GM03348 (cell line): ENCODE data around the gene GBGT1.
"Not testable (repeated sequence)": the region's sequence is repeated elsewhere in the genome, so short reads cannot be mapped to it uniquely, and the experiment has no call there.

Experiments
- DNase-seq: peaks from one replicate; pipeline ENCODE4 v3.0.0; 2012; ENCODE audit warnings: low spot score

GBGT1 gene

GRCh38 chr9:133163504-133164172 is at the start of gene GBGT1:
Gene GBGT1 (minus strand): TSS chr9:133163914. CDS start chr9:133162412, 1,502 bp downstream.
- peak; percentile 91 for DNase-seq

- no peak for DNase-seq
Measured at GRCh38 chr9:133210609-133211008, 46.9 kb upstream of the GBGT1 start.

- DNase-seq = no peak
Measured at GRCh38 chr9:133210202-133210532, 46.5 kb upstream of the GBGT1 start.

GRCh38 chr9:133209327-133210201 is 45.9 kb upstream of the GBGT1 start:
- DNase-seq = not testable (repeated sequence)

GRCh38 chr9:133208880-133209300 is 45.2 kb upstream of the GBGT1 start, which contains the start of gene OBP2B:
Gene OBP2B (minus strand): TSS chr9:133209250. CDS start chr9:133209199, 51 bp downstream.
- DNase-seq = not testable (repeated sequence)

GRCh38 chr9:133208171-133208879 is 44.6 kb upstream of the GBGT1 start:
- not testable (repeated sequence) for DNase-seq

- no peak for DNase-seq
Measured at GRCh38 chr9:133207540-133208170, 43.9 kb upstream of the GBGT1 start.

- no peak for DNase-seq
Measured at GRCh38 chr9:133207021-133207531, 43.4 kb upstream of the GBGT1 start.

- no peak for DNase-seq
Measured at GRCh38 chr9:133205996-133206931, 42.5 kb upstream of the GBGT1 start.

- DNase-seq = not testable (repeated sequence)
Measured at GRCh38 chr9:133205481-133205887, 41.8 kb upstream of the GBGT1 start.

- no peak for DNase-seq
Measured at GRCh38 chr9:133204993-133205336, 41.3 kb upstream of the GBGT1 start.

- no peak for DNase-seq
Measured at GRCh38 chr9:133204335-133204992, 40.8 kb upstream of the GBGT1 start.

GRCh38 chr9:133203506-133204075 is 39.9 kb upstream of the GBGT1 start:
- no peak for DNase-seq

GRCh38 chr9:133202688-133203453 is 39.2 kb upstream of the GBGT1 start:
- DNase-seq = no peak

GRCh38 chr9:133202145-133202513 is 38.4 kb upstream of the GBGT1 start:
- DNase-seq = no peak

GRCh38 chr9:133201424-133202144 is 37.9 kb upstream of the GBGT1 start:
- DNase-seq = no peak

- no peak for DNase-seq
Measured at GRCh38 chr9:133200631-133201030, 36.9 kb upstream of the GBGT1 start.

GRCh38 chr9:133199648-133200321 is 36.1 kb upstream of the GBGT1 start:
- no peak for DNase-seq
